ENCODE data around the gene NBPF1.
"Not testable (repeated sequence)": the region's sequence is repeated elsewhere in the genome, so short reads cannot be mapped to it uniquely, and the experiment has no call there.

The NBPF1 gene

DNA sequence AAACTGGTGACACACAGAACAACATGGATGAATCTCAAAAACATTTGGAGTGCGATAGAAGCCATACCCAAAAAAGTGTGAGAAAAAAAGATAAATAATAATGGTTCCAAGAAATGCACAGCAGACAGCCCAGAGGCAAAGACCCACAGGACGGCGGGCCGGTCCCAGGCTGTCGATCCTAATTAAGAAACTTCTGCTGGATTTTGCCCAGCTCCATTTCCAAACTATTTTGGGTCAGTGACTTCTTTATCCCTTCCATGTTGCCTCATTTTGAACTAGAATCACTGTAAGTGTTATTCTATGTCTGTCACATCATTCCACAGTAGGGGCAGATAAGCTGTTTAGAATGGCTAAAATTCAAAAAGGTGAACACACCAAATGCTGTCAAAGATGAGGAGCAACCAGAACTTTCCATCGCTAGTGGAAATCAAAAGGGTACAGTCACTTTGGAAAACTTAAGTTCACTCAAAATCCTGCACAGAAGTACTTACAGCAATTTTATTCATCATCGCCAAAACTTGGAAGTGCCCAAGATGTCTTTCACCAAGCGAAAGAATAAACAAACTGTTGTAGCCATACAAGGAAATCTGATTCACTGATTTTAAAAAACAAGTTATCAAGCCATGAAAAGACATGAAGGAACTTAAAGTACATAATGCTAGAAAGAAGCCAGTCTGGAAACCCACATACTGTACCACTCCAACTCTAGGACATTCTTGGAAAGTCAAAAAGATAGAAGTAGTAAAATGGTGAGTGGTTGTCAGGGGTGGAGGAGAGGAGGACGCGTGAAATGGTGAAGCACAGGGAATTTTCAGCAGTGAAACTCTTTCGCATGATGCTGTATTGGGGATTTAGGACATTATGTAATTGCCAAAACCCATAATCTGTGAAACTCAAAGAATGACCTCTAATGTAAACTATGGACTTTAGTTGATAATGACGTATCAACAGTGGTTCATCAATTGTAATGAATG is 7.5 kb downstream of the NBPF1 start:
- DNase-seq (ENCODE audit: low read depth) = no peak

DNA sequence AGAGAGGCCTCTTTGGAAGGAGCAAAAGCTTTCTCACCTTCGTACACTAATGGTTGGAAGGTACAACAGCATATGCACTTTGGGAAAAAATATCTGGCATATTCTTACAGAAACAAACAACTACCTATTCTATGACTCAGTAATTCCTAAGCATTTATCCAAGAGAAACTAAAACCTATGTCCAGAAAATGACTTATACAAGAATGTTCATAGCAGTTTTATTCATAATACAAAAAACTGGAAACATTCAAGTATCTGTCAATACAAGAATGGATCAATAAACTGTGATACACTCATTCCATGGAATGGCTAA is 8.2 kb downstream of the NBPF1 start:
- no peak for DNase-seq (ENCODE audit: low read depth)

DNA sequence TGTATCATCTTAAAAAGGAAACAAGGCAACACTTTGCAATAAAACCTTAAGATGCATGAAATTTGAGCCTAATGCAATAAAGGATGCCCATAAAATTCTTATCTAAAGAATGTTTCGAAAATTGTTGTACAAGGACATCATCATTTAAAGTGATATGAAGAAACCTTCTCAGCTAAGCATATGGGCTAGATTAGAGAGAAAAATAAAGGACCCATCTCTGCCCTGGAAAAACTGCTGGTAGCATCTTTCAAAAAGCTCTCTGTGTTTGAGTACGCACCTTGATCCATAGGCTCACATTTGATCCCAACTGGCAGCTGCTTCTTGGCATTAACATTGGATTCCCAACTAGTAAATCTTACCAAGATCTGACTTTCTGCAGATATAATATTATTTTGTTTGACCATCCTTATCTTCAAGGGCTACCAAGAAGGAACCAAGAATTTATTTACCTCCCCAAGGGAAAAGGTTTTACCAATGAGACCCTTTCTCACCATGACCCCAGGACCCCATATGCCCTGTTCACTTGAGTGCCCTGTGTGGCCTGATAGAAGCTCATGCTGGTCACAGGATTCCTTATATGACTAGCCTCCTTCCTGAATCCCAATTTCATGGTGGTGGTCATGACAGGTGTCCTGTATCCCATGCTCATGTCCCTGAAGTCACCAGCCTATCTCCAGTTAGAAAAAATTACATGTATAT is 8.7 kb downstream of the NBPF1 start:
- DNase-seq (ENCODE audit: low read depth) = not testable (repeated sequence)

DNA sequence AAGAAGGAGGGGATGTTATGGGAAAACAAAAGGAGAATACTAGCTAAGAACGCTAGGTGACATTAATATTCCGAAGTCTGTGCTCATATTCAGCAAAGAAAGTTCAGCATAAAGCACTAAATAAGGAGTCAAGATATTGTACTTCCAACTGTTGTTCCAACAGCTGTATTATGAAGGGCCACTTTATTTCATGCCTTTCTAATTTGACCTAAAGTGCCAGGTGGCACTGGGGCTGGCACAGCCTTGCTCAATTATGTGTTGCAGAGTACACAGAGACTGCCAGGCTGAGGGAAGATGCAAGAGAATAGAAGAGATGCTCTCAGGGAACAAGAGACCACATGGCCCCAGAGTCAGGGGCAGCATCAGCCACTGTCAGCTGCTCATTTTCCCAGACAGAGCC is 9.7 kb downstream of the NBPF1 start:
- not testable (repeated sequence) for DNase-seq (ENCODE audit: low read depth)

DNA sequence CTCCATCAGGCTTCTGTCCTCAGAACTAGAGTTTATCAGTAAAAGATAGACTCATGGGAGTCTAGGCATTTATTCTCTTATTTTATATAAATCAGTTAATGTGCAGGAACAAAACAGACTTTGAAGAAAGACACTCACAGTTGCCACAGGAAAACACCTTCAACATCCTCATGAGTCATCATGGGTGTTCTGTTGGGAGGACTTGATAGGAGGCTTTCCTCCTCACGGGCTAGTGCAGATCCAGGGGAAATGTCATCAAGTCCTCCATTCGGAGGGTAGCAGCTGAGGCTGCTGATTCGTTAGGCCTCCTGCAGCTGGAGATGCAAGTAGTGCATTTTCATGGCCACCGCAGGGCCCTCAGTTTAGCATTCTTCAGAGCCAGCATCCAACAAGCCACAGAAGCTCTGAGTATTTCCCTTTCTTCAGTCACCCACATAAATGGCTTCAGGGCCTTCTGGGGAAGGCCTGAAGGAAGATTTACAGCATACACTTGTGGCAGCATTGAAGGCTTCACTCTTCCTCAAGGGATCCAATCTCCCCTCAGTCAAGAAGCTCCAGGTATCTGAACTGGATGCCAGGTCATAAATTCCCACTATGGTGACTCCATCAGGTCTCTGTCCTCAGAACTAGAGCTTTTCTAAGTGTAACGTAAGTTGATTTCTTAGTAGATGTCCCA is 10.9 kb downstream of the NBPF1 start:
- not testable (repeated sequence) for DNase-seq (ENCODE audit: low read depth)

GRCh38 chr1:16600855-16601786 is 12.2 kb downstream of the NBPF1 start:
- DNase-seq (ENCODE audit: low read depth) = not testable (repeated sequence)

- not testable (repeated sequence) for DNase-seq (ENCODE audit: low read depth)
Observed at GRCh38 chr1:16599326-16599725, 14.0 kb downstream of the NBPF1 start.

DNA sequence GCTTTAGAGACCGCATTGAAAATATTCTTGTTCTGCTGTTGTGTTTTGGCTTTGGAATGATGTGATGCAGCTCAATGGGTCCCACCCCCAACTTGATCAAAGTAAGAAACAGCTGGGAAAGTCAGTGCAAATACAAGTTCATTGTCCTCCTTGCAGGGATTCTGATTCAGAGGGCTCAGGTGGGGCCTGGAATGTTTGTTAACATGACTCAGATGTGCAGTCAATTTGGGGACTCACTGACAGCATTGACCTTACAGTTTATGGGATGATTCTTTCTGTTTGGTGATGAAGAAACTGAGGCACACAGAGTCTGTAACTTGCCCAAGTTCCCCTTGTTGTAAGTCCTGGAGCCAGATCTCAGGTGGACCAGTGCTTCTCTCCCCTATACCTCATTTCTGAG is 18.1 kb downstream of the NBPF1 start:
- DNase-seq (ENCODE audit: low read depth) = not testable (repeated sequence)

DNA sequence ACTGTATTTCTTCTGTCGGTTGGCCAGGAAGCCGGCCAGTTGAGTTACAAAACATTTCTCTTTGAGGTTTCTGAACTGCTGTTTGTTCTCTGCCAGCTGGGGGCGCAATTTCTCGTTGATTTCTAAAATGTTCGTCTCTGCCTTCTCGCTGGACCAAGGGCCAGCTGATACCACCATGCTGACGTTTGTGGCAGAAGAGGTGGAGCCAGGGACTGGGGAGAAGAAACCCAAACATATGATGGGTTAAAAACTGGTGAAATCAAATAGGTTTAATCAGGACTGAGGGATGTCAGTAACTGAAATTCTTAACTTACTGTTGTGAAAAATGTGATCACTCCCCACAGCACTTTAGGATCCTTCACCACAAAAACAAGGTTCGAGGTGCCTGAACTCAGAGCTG is 21.5 kb downstream of the NBPF1 start:
- not testable (repeated sequence) for DNase-seq (ENCODE audit: low read depth)

DNA sequence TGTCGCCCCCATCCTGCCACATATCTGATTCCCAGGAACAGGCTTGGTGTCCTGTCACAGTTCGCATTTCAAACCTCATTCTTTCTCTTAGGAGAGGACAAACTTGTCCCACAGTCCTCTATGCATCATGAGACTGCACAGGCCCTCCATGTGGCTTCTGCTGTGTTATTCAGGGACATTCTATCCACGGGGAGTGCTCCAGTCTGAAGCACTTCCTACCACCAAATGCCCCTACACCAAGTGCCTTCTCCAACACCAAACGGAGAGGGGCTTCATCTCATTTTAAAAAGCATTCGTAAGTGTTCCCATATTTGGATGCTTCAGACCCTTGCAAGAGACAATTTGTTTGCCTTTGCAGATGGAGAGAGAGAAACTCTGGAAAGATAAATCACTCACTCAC is 25.3 kb downstream of the NBPF1 start:
- not testable (repeated sequence) for DNase-seq (ENCODE audit: low read depth)

DNA sequence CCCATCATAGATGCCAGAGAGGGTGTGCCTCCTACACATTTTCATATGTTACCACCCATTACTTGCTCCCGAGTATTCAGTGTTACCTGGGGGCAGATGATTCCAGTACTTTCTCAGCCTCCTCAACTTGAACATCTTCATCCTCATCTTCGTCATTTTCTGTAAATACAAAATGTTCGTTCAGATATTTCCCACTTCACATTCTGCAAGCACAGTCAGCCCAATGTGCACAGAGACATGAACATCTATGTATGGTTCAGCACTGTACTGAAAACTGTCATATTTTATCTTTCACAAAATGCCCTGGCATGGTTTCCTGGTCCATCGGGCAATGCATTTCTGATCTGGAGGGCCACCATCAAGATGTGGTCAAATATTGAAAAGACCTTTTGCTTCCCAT is 25.7 kb downstream of the NBPF1 start:
- not testable (repeated sequence) for DNase-seq (ENCODE audit: low read depth)

DNA sequence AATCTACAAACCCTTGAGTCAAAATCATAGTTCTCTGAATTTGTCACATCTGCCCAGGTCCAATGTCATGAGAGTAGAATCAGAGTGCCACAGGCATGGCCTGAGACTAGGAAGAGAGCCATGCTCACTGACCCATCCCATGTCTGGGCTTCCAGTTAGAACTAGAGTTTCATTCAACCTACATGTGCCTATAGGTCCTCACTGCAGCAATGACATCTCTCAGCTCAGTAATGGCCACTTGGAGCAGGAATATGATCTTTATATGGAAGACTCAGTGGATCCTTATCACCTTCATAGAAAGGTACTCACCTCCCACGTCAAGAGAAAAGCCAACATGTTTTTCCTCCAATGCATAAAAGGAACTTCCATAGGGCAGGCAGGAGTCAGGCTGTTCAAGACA is 48.0 kb downstream of the NBPF1 start:
- not testable (repeated sequence) for DNase-seq (ENCODE audit: low read depth)

GRCh38 chr1:16561035-16561434 is 52.3 kb downstream of the NBPF1 start:
- not testable (repeated sequence) for DNase-seq (ENCODE audit: low read depth)

DNA sequence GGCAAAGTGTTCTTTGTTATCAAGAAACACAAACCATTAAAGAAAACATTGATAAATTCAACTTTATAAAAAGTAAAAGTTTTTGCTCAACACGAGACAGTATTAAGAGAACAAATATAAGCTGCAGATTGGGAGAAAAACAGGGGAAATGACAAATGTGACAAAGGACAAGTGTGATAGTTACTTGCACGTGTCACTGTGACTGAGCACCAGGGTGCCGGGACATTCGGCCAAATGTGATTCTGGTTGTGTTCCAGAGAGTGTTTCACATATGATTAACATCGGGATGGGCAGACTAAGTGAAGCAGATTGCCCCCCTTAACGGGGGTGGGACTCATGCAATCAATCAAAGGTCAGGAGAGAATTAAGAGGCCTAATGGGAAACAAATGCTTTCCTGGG is 52.9 kb downstream of the NBPF1 start:
- not testable (repeated sequence) for DNase-seq (ENCODE audit: low read depth)

DNA sequence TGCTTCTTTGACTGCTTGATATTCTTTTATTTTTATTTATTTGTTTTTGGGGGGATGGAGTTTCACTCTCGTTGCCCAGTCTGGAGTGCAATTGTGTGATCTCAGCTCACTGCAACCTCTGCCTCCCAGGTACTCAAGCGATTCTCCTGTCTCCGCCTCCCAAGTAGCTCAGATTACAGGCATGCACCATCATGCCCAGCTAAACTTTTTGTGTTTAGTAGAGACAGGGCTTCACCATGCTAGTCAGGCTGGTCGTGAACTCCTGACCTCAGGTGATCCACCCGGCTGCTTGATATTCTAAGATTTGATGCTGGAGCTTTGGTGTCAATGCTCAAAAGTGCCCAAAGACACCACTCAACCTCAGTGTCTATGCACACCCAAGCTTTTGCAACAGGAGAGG is 53.7 kb downstream of the NBPF1 start:
- DNase-seq (ENCODE audit: low read depth) = not testable (repeated sequence)

DNA sequence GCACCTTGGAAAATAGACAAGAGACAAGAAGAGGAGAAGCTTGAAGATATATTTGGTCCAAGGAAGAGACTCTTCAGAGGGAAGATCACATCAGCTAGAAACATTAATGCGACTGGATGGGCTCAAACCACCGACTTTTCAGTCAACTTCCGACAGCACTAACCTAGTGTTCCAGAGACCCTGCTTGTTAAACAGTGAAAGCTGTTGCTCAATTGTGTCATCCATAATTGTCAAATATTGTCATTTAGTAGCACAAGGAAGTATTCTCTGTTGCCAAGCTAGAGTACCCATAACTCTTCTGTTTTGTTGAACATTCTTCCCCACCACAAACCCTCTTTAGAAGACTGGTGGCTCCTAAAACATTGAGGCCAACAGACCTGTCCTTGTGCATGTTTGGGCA is 56.3 kb downstream of the NBPF1 start:
- not testable (repeated sequence) for DNase-seq (ENCODE audit: low read depth)

- DNase-seq (ENCODE audit: low read depth) = not testable (repeated sequence)
Observed at GRCh38 chr1:16553244-16553643, 60.1 kb downstream of the NBPF1 start.

- DNase-seq (ENCODE audit: low read depth) = not testable (repeated sequence)
Observed at GRCh38 chr1:16550212-16550918, 63.0 kb downstream of the NBPF1 start.

GRCh38 chr1:16549545-16549944 is 63.8 kb downstream of the NBPF1 start:
- DNase-seq (ENCODE audit: low read depth) = not testable (repeated sequence)

- DNase-seq (ENCODE audit: low read depth) = not testable (repeated sequence)
Observed at GRCh38 chr1:16547502-16548241, 65.7 kb downstream of the NBPF1 start.
